ENCODE results near the gene XPNPEP1. TPM values are rescaled to one million over a fixed set of nuclear protein-coding genes. Genes with fewer than 3 reads are reported as not detected.
"Not testable (repeated sequence)": the region's sequence is repeated elsewhere in the genome, so short reads cannot be mapped to it uniquely, and the experiment has no call there.

Gene XPNPEP1
- polyA plus RNA-seq, 1 of the 3 experiments (the other 2 are of a cell fraction), result 167 TPM

- ChIA-PET CTCF (interaction anchor here (1.6 to 1.9 kb wide), 2 partner anchors 35 to 59 kb away, joined by 3 to 5 read pairs; no protein-coding TSS in a partner anchor), POLR2A (no interaction called here)
- Histone ChIP-seq H4K20me1 (ENCODE audit: insufficient read depth) (0 out of 2 replicates have a peak, but pooled peaks cover 4% of the 10 kb centered on the region), H3F3A (replicated peaks; ENCODE audit: insufficient read depth) (peaks cover 12% of the 10 kb centered on the region), H3K4me1 (ENCODE audit: control insufficient read depth in 1 of 2, insufficient read depth in 2 of 2, low read depth in 1 of 2, low read length in 1 of 2) (peaks cover 13 to 25% of the 10 kb centered on the region in 2 experiments; a peak in 2 of 4 replicates), H3K36me3 (replicated peaks in 1 of 2; ENCODE audit: control insufficient read depth in 1 of 2, insufficient read depth in 2 of 2, low read length in 1 of 2) (peaks cover 0 to 6% of the 10 kb centered on the region in 2 experiments), H3K4me3 (ENCODE audit: low read depth in 2 of 2, low read length in 1 of 2) (no peak overlapping the region), H2AFZ (ENCODE audit: low read depth) (no peak overlapping the region), H3K4me2 (no peak overlapping the region), H3K27me3 (ENCODE audit: insufficient read depth) (no peaks in the 10 kb centered on the region), H3K9me3 (0 out of 2 replicates have a peak, but pooled peaks cover 5% of the 10 kb centered on the region), H3K9me2 (no peaks in the 10 kb centered on the region), H3K9ac (no peak overlapping the region), H3K27ac (ENCODE audit: low read depth in 2 of 2, low read length in 1 of 2) (no peak overlapping the region), H3K79me2 (ENCODE audit: insufficient read depth) (peaks cover 83% of the 10 kb centered on the region)
- WGBS (ENCODE audit: low lambda C conversion rate), result 92% methylated on average over 2 of the region's 2 CpGs
- DNase-seq, result no peak
- TF ChIP-seq, protein P1, sequence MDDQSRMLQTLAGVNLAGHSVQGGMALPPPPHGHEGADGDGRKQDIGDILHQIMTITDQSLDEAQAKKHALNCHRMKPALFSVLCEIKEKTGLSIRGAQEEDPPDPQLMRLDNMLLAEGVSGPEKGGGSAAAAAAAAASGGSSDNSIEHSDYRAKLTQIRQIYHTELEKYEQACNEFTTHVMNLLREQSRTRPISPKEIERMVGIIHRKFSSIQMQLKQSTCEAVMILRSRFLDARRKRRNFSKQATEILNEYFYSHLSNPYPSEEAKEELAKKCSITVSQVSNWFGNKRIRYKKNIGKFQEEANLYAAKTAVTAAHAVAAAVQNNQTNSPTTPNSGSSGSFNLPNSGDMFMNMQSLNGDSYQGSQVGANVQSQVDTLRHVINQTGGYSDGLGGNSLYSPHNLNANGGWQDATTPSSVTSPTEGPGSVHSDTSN (IDR thresholded peaks at IDR 0.05), result no peak
- TF ChIP-seq EP300 (IDR thresholded peaks at IDR 0.05; ENCODE audit: borderline replicate concordance in 1 of 2, low read depth in 1 of 2, low read length in 1 of 2) (no peak), YY1 (IDR thresholded peaks at IDR 0.05; ENCODE audit: low read depth) (no peak), JUND (IDR thresholded peaks at IDR 0.05) (no peak), USF1 (IDR thresholded peaks at IDR 0.05; ENCODE audit: borderline replicate concordance, low read depth) (no peak), REST (IDR thresholded peaks at IDR 0.05; ENCODE audit: low read depth, low read length) (no peak), SIN3A (IDR thresholded peaks at IDR 0.05; ENCODE audit: borderline replicate concordance, low read depth, low read length) (no peak), RXRA (IDR thresholded peaks at IDR 0.05; ENCODE audit: borderline replicate concordance, low read depth) (no peak), ZBTB33 (IDR thresholded peaks at IDR 0.05; ENCODE audit: borderline replicate concordance, low read depth) (no peak), CHD2 (IDR thresholded peaks at IDR 0.05; ENCODE audit: low read length, partially characterized antibody) (no peak), SMC3 (IDR thresholded peaks at IDR 0.05; ENCODE audit: low read depth, low read length) (no peak), RCOR1 (IDR thresholded peaks at IDR 0.05; ENCODE audit: low read length) (no peak), NRF1 (IDR thresholded peaks at IDR 0.05; ENCODE audit: low read depth, low read length) (no peak), TAF1 (IDR thresholded peaks at IDR 0.05; ENCODE audit: borderline replicate concordance, low read depth, low read length) (no peak), MAX (IDR thresholded peaks at IDR 0.05; ENCODE audit: low read depth) (no peak)
- TF ChIP-seq, protein P2, sequence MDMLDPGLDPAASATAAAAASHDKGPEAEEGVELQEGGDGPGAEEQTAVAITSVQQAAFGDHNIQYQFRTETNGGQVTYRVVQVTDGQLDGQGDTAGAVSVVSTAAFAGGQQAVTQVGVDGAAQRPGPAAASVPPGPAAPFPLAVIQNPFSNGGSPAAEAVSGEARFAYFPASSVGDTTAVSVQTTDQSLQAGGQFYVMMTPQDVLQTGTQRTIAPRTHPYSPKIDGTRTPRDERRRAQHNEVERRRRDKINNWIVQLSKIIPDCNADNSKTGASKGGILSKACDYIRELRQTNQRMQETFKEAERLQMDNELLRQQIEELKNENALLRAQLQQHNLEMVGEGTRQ (IDR thresholded peaks at IDR 0.05; ENCODE audit: borderline replicate concordance, low read depth, low read length), result no peak
- TF ChIP-seq, protein P3, sequence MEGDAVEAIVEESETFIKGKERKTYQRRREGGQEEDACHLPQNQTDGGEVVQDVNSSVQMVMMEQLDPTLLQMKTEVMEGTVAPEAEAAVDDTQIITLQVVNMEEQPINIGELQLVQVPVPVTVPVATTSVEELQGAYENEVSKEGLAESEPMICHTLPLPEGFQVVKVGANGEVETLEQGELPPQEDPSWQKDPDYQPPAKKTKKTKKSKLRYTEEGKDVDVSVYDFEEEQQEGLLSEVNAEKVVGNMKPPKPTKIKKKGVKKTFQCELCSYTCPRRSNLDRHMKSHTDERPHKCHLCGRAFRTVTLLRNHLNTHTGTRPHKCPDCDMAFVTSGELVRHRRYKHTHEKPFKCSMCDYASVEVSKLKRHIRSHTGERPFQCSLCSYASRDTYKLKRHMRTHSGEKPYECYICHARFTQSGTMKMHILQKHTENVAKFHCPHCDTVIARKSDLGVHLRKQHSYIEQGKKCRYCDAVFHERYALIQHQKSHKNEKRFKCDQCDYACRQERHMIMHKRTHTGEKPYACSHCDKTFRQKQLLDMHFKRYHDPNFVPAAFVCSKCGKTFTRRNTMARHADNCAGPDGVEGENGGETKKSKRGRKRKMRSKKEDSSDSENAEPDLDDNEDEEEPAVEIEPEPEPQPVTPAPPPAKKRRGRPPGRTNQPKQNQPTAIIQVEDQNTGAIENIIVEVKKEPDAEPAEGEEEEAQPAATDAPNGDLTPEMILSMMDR (IDR thresholded peaks at IDR 0.05), result no peak
These were observed 4.1 kb downstream of the XPNPEP1 start for GRCh38 chr10:109919220-109919619.

- H4K20me1 ChIP-seq (ENCODE audit: insufficient read depth); H3K9ac ChIP-seq; H3K27ac ChIP-seq (ENCODE audit: low read depth in 2 of 2, low read length in 1 of 2); H3K9me3 ChIP-seq; H3K4me3 ChIP-seq (ENCODE audit: low read depth in 2 of 2, low read length in 1 of 2); H3K9me2 ChIP-seq; H3K27me3 ChIP-seq (ENCODE audit: insufficient read depth); DNase-seq; POLR2A ChIA-PET; H3K4me2 ChIP-seq; H2AFZ ChIP-seq (ENCODE audit: low read depth): not testable (repeated sequence)
- WGBS (ENCODE audit: low lambda C conversion rate), result 95% methylated on average over 6 of the region's 6 CpGs
- Histone ChIP-seq H3K36me3 (replicated peaks in 1 of 2; ENCODE audit: control insufficient read depth in 1 of 2, insufficient read depth in 2 of 2, low read length in 1 of 2) (peaks cover 0 to 11% of the 10 kb centered on the region in 2 experiments), H3K4me1 (ENCODE audit: control insufficient read depth in 1 of 2, insufficient read depth in 2 of 2, low read depth in 1 of 2, low read length in 1 of 2) (peaks cover 13 to 20% of the 10 kb centered on the region in 2 experiments; a peak in 2 of 4 replicates), H3F3A (replicated peaks; ENCODE audit: insufficient read depth) (peaks cover 12% of the 10 kb centered on the region), H3K79me2 (ENCODE audit: insufficient read depth) (peaks cover 88% of the 10 kb centered on the region)
- CTCF ChIA-PET, result interaction anchor here (1.9 kb wide), 1 partner anchor 35 kb away, joined by 5 read pairs; no protein-coding TSS in a partner anchor
These were observed 4.6 kb downstream of the XPNPEP1 start for GRCh38 chr10:109918707-109919106.

Measured in SK-N-SH (cell line).